D721Med (cell line): ENCODE data around the gene TRMT44.

Experiments used
- DNase-seq: peaks from one replicate; pipeline ENCODE4 v3.0.0; 2011; ENCODE audit warnings: low spot score; ENCODE audit not compliant: insufficient read length
- FAIRE-seq: peaks from 2 replicates; lab custom pipeline; 2011; peaks lifted over from hg19 to GRCh38; lab: Jason Lieb, UNC
- CTCF ChIP-seq: IDR thresholded peaks from 2 replicates; pipeline ENCODE4 v1.5.1; 2012; ENCODE audit warnings: mild to moderate bottlenecking, control low read depth; ENCODE audit not compliant: insufficient read depth; ENCODE audit errors: missing control alignments

Gene TRMT44

GRCh38 chr4:8434251-8435073 lies 6.1 kb upstream of the TRMT44 start:
- no peak for TF ChIP-seq CTCF
- FAIRE-seq (no peak), DNase-seq (no peak)

DNA sequence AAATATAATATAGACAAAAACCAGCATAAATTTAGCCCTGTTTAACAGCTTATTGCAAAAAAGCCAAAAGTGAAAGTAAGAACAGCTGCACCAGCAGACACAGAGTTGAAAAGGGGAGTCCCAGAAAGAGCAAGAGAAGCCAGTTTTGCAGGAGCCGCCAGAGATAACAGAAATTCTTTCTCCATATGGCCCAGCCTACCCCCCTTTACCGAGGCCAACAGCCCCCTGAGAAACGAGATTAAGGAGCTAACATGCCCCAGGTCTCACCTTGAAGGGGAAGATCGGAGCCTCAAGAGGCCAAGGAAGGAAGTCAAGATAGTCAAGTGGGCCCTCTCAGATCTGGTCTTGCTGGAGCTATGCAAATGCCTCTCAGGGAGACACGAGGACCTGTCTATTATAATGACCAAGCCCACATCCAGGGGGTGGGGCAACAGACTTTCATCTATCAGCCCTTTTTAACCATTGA lies 4.9 kb upstream of the TRMT44 start:
- no peak for FAIRE-seq
- DNase-seq, result no peak
- no peak for TF ChIP-seq CTCF

DNA sequence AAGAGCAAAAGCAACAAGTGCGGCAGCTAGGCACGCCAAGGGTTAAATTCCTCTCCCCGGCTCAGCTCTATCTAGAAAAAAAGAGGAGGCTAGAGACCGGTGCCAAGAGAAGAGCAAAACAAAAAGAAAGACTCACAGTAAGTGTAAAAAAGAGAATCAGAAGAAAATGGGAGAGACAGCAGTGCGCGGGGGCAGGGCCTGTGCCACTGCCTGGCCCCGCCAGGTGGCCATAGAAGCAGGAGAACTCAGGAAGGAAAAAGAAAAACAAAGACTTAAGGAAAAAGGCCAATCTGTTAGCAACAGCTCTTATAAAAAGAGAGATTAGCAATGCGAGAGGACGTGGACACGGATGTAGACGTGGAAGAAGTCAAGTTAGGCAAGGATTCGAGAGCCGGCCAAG lies 3.3 kb upstream of the TRMT44 start:
- no peak for FAIRE-seq
- no peak for DNase-seq
- no peak for TF ChIP-seq CTCF

DNA sequence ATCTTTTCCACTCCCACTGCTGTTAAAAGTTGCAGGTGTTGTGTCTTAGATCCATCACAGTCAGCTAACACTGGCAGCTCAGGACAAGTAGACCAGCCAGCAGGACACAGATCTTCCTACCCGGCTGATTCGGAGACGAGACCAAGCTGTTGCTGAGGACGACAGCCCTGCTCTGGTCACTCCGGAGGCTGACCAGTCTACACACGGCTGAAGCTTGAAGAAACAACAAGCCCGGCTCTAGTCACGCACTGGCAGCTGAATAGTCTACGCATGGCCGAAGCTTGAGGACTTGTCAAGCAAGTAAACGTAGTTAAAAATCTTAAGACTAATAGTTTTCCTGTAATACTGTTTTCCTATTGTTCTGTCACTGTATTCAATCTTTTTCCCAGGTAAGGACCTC lies 1.8 kb upstream of the TRMT44 start:
- no peak for TF ChIP-seq CTCF
- no peak for DNase-seq
- no peak for FAIRE-seq

DNA sequence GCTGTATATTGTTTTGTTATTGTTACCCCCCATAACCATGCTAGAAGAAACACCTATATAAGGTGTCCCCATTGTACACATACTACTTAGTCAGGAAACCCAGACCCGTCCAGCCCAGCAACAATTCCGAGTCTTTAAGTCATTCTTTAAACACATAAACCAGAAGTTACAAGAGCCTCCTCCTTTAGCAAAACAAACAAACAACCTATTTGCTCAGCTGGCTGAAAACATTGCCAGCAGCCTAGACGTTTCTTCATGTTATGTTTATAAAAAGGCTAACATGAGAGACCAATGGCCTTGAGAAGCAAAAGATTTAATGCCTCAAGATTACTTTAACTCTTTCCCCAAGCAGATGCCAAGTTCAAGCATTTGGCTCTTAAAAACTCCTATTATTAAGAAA lies 1.4 kb upstream of the TRMT44 start:
- DNase-seq, result no peak
- TF ChIP-seq CTCF, result no peak
- no peak for FAIRE-seq

GRCh38 chr4:8439914-8440491 lies 574 bp upstream of the TRMT44 start:
- no peak for DNase-seq
- no peak for TF ChIP-seq CTCF
- no peak for FAIRE-seq
